Measurements from ENCODE around the gene EVI2A.

The EVI2A gene

GRCh38 chr17:31275116-31275515 lies 46.3 kb downstream of the EVI2A start:
- TF ChIP-seq, protein P1, sequence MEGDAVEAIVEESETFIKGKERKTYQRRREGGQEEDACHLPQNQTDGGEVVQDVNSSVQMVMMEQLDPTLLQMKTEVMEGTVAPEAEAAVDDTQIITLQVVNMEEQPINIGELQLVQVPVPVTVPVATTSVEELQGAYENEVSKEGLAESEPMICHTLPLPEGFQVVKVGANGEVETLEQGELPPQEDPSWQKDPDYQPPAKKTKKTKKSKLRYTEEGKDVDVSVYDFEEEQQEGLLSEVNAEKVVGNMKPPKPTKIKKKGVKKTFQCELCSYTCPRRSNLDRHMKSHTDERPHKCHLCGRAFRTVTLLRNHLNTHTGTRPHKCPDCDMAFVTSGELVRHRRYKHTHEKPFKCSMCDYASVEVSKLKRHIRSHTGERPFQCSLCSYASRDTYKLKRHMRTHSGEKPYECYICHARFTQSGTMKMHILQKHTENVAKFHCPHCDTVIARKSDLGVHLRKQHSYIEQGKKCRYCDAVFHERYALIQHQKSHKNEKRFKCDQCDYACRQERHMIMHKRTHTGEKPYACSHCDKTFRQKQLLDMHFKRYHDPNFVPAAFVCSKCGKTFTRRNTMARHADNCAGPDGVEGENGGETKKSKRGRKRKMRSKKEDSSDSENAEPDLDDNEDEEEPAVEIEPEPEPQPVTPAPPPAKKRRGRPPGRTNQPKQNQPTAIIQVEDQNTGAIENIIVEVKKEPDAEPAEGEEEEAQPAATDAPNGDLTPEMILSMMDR (conservative IDR thresholded peaks at IDR 0.05; ENCODE audit: low read length) = no peak
- no peak for DNase-seq (ENCODE audit: low read depth)
- no peak overlapping the region for H3K4me3 ChIP-seq (ENCODE audit: low read length)

GRCh38 chr17:31274252-31274651 lies 47.2 kb downstream of the EVI2A start:
- TF ChIP-seq, protein P1 (conservative IDR thresholded peaks at IDR 0.05; ENCODE audit: low read length) = no peak
- no peak overlapping the region for H3K4me3 ChIP-seq (ENCODE audit: low read length)
- peak; percentile 88 for DNase-seq (ENCODE audit: low read depth)

DNA sequence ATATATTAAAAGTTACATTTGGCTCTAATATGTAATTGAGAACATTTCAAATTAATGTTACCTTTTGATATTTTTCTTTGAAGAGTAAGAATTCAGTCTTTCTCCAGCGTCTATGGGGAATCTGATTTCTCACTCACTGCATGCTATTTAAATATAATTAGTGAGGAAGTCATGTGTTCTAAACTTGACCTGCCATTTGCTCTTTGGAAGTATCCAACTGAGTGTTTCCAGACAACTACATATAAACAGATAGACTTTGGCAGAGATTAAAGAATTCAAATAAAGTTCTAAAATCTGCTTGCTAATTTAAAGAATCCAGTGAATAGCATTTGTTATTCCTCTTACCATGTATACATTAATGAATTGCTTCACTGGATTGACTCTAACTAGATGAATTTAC lies 47.9 kb downstream of the EVI2A start:
- no peak overlapping the region for H3K4me3 ChIP-seq (ENCODE audit: low read length)
- TF ChIP-seq, protein P1 (conservative IDR thresholded peaks at IDR 0.05; ENCODE audit: low read length) = no peak
- no peak for DNase-seq (ENCODE audit: low read depth)

- TF ChIP-seq, protein P1 (conservative IDR thresholded peaks at IDR 0.05; ENCODE audit: low read length) = no peak
- no peak for DNase-seq (ENCODE audit: low read depth)
- no peak overlapping the region for H3K4me3 ChIP-seq (ENCODE audit: low read length)
Observed at GRCh38 chr17:31272803-31273202, 48.6 kb downstream of the EVI2A start.

DNA sequence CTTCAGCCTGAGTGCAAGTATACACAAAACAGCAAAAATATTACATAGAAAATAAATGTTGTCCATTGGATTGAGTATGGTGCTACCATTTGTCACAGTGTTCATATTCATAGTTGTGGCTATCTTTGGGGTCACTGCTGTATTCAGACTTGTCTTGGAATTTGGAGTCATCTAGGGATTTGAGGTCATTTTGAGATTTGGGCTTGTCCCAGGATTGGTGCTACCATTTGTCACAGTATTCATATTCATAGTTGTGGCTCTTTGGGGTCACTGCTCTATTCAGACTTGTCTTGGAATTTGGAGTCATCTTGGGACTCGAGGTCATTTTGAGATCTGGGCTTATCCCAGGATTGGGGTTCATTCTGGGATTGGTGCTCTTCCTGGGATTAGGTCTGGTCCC lies 49.2 kb downstream of the EVI2A start:
- TF ChIP-seq, protein P1 (conservative IDR thresholded peaks at IDR 0.05; ENCODE audit: low read length) = no peak
- DNase-seq (ENCODE audit: low read depth) = no peak
- no peak overlapping the region for H3K4me3 ChIP-seq (ENCODE audit: low read length)

GRCh38 chr17:31269578-31269983 lies 51.8 kb downstream of the EVI2A start:
- peak; percentile 100 for DNase-seq (ENCODE audit: low read depth)
- TF ChIP-seq, protein P1 (conservative IDR thresholded peaks at IDR 0.05; ENCODE audit: low read length) = no peak
- H3K4me3 ChIP-seq (ENCODE audit: low read length) = no peak overlapping the region

GRCh38 chr17:31269036-31269577 lies 52.3 kb downstream of the EVI2A start:
- no peak for DNase-seq (ENCODE audit: low read depth)
- H3K4me3 ChIP-seq (ENCODE audit: low read length) = no peak overlapping the region
- TF ChIP-seq, protein P1 (conservative IDR thresholded peaks at IDR 0.05; ENCODE audit: low read length) = no peak

All from AG10803 (cell line).